Kidney (tissue), 14 donors: Measurements from ENCODE around the gene PROKR1. TPM values are rescaled to one million over a fixed set of nuclear protein-coding genes. Genes with fewer than 3 reads are reported as not detected.

Experiments
- DNase-seq, 5 donors: peaks; one replicate each; pipeline ENCODE4 v3.0.0-alpha.2; 2013 to 2020
- FAIRE-seq: peaks from 2 replicates; lab custom pipeline; 2012; peaks lifted over from hg19 to GRCh38; lab: Jason Lieb, UNC
- H3K27ac ChIP-seq, 2 donors: one replicate each; pipeline ENCODE4 v1.7.0; 2013; ENCODE audit warnings: low read depth in 2 of 2, low read length in 2 of 2, inconsistent platforms in 1 of 2
- H3K27me3 ChIP-seq: one replicate; pipeline ENCODE4 v1.7.1; 2013; ENCODE audit warnings: low read length, inconsistent platforms; ENCODE audit not compliant: control insufficient read depth, insufficient read depth
- H3K36me3 ChIP-seq, 3 donors: one replicate each; pipeline versions ENCODE4 v1.7.0 to v1.7.1; 2013; ENCODE audit warnings: low read length in 3 of 3, control low read depth in 1 of 3, inconsistent platforms in 1 of 3; ENCODE audit not compliant: insufficient read depth in 3 of 3, control insufficient read depth in 2 of 3
- H3K4me1 ChIP-seq, 3 donors: one replicate each; pipeline versions ENCODE4 v1.7.0 to v1.7.1; 2013; ENCODE audit warnings: low read length in 3 of 3, inconsistent platforms in 1 of 3, low read depth in 1 of 3; ENCODE audit not compliant: control insufficient read depth in 2 of 3, insufficient read depth in 2 of 3
- H3K4me3 ChIP-seq, 3 donors: one replicate each; pipeline versions ENCODE4 v1.7.0 to v1.8.1; 2013; ENCODE audit warnings: low read length in 3 of 3, control low read depth in 1 of 3, inconsistent platforms in 1 of 3
- H3K9ac ChIP-seq, 3 donors: one replicate each; pipeline versions ENCODE4 v1.7.0 to v1.7.1; 2013; ENCODE audit warnings: low read length in 3 of 3, control low read depth in 1 of 3, inconsistent platforms in 1 of 3
- H3K9me3 ChIP-seq, 3 donors: one replicate each; pipeline versions ENCODE4 v1.7.0 to v1.7.1; 2013; ENCODE audit warnings: low read length in 3 of 3, control low read depth in 1 of 3, inconsistent platforms in 1 of 3; ENCODE audit not compliant: control insufficient read depth in 2 of 3, insufficient read depth in 1 of 3
- intact Hi-C: fragments of 100-400 bp; cut with DNase I; formaldehyde crosslinking; loops from one replicate; pipeline ENCODE4 v1.11.1; 2022
- polyA plus RNA-seq: library from polyadenylated mRNA; stranded (reverse); fragments of 350-450 nt; fragmentation: Illumina TruSeq; extraction: RNeasy Lipid Tissue Mini Kit (QIAGEN cat#74804); gene quantifications from one replicate; pipeline ENCODE4 v1.2.3, GENCODE V29; 2014; ENCODE audit warnings: low read depth, low replicate concordance; ENCODE audit not compliant: insufficient read depth
- total RNA-seq: library from RNA; stranded (reverse); fragmentation: NEBNext Ultra II Directional; extraction: Animal tissue kit (Norgen Biotek cat#: 25700); gene quantifications from one replicate; pipeline ENCODE4 v1.2.1, GENCODE V29; 2021
- TF ChIP-seq, protein P1 (sequence below): IDR thresholded peaks from 3 replicates; pipeline ENCODE4 v1.5.1; 2012; ENCODE audit warnings: mild to moderate bottlenecking, moderate library complexity, borderline replicate concordance; ENCODE audit not compliant: insufficient read depth; ENCODE audit errors: extremely low read depth
- donor health status: control.
- donor health status: control.
- donor health status: control.
- donor health status: control.
- donor health status: control.
- donor health status: DM: yes; HTN: yes; CAD: no.
- donor health status: Normal renal cell carcinoma (clear cell type).

PROKR1 gene
- total and polyA plus RNA-seq, 2 donors from 2014 or later, result not detected

DNA sequence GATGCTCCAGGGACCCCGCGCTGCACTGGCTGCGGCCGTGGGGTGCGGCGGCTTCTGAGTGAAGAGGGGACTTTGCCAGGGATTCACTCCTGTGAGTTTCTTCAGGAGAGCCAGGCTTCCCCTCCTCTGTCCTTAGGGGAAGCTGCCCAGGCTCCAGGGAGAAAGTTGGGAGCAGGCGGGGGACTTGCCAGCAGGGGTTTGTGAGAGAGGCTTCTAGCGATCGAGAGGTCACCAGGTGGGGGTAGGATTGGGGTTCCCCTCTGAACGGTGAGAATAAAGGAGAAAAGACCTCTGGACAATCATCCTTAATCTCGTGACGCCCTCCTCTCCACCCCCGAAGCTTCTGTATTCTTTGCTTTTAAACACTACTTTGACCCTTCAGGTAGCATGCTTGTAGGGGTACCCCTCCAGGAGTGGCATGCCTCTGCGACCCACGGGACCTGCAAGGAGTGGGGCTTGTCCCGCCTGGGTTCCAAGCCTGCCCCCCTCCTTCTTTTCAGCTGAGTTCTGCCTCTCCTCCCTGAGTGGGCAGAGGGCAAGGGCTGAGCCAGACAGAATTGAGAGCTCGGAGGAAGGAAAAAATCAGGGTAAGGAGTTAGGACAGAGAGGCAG lies 601 bp downstream of the PROKR1 start:
- Histone ChIP-seq H3K4me1 (peaks cover 0 to 3% (median 0%) of the 10 kb centered on the region in 3 donors), H3K36me3 (no peaks in the 10 kb centered on the region), H3K27me3 (no peaks in the 10 kb centered on the region), H3K27ac (no peak overlapping the region), H3K9me3 (peaks cover 0 to 6% (median 0%) of the 10 kb centered on the region in 3 donors), H3K9ac (no peak overlapping the region), H3K4me3 (no peak overlapping the region)
- FAIRE-seq (no peak), DNase-seq (no peak)
- TF ChIP-seq, protein P1, sequence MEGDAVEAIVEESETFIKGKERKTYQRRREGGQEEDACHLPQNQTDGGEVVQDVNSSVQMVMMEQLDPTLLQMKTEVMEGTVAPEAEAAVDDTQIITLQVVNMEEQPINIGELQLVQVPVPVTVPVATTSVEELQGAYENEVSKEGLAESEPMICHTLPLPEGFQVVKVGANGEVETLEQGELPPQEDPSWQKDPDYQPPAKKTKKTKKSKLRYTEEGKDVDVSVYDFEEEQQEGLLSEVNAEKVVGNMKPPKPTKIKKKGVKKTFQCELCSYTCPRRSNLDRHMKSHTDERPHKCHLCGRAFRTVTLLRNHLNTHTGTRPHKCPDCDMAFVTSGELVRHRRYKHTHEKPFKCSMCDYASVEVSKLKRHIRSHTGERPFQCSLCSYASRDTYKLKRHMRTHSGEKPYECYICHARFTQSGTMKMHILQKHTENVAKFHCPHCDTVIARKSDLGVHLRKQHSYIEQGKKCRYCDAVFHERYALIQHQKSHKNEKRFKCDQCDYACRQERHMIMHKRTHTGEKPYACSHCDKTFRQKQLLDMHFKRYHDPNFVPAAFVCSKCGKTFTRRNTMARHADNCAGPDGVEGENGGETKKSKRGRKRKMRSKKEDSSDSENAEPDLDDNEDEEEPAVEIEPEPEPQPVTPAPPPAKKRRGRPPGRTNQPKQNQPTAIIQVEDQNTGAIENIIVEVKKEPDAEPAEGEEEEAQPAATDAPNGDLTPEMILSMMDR, result no peak
- intact Hi-C loops, result no loop called here

DNA sequence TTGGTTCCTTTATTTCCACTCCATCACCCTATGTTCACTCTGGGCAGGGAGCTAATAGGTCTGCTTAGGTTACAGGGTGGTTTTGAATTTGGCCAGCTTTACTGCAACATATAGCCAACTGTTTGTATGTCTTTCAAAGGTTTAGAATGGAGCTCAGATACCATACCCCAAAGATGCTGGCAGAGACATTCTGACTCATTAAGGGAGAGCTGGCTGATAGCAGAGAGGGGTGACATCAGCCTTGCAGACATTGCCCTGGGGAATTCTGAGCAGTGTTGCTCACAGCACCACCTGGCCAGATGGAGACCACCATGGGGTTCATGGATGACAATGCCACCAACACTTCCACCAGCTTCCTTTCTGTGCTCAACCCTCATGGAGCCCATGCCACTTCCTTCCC lies 2.1 kb downstream of the PROKR1 start:
- no peaks in the 10 kb centered on the region for H3K36me3 ChIP-seq
- TF ChIP-seq, protein P1, result no peak
- H3K4me3 ChIP-seq, result no peak overlapping the region
- FAIRE-seq, result no peak
- peaks cover 0 to 3% (median 0%) of the 10 kb centered on the region in 3 donors for H3K4me1 ChIP-seq
- no peak for DNase-seq
- intact Hi-C loops, result no loop called here
- no peak overlapping the region for H3K9ac ChIP-seq
- H3K27me3 ChIP-seq, result no peaks in the 10 kb centered on the region
- H3K9me3 ChIP-seq, result peaks cover 0 to 6% (median 0%) of the 10 kb centered on the region in 3 donors
- no peak overlapping the region for H3K27ac ChIP-seq

DNA sequence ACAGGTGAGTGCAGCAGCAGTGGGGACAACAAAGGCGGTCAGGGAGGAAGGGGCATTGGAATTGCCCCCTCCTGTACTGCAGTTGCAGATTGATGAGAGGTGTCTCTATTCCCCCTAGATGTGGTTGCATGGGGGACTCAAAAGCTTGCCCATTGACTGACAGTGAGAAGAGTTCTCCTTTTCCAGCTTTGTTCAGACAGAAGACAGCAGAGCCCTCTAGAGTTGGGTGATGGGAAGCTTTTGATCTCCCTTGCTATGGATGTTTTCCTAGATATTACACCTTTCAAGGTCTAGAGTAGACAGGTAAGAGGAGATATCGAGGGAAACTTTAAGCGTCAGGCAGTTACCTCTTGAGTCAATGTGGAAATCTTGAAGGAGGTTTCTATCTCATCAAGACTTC lies 2.9 kb downstream of the PROKR1 start:
- H3K27ac ChIP-seq, result no peak overlapping the region
- FAIRE-seq, result no peak

More for the DNA sequence above, 2.9 kb downstream of the PROKR1 start:
- H3K9me3 ChIP-seq, result peaks cover 0 to 2% (median 0%) of the 10 kb centered on the region in 3 donors
- no peak overlapping the region for H3K9ac ChIP-seq
- H3K4me1 ChIP-seq, result peaks cover 0 to 3% (median 0%) of the 10 kb centered on the region in 3 donors
- no peaks in the 10 kb centered on the region for H3K36me3 ChIP-seq
- TF ChIP-seq, protein P1, result no peak
- H3K4me3 ChIP-seq, result no peak overlapping the region
- no peak for DNase-seq
- no peaks in the 10 kb centered on the region for H3K27me3 ChIP-seq
- intact Hi-C loops, result no loop called here
